Gastrocnemius medialis (tissue), 4 donors: ENCODE results near the gene KIAA2012. TPM values are rescaled to one million over a fixed set of nuclear protein-coding genes. Genes with fewer than 3 reads are reported as not detected.
A peak's percentile ranks its signal among the peaks of the same experiment; 100 is the strongest.

Experiments used
- ATAC-seq, 2 donors: fragments of 150-250 bp; one replicate each; pipeline ENCODE4 v1.9.1; 2016
- DNase-seq, 2 donors: peaks; one replicate each; pipeline ENCODE4 v3.0.0-alpha.2; 2019
- H3K27ac ChIP-seq, 4 donors: fragments of 200-600 bp; sonication (generic); 1 replicate in 1 of 4; 2 replicates in 3 of 4; pipeline ENCODE4 v1.5.1; 2016 to 2018; ENCODE audit warnings: mild to moderate bottlenecking in 2 of 4, moderate library complexity in 1 of 4
- H3K27me3 ChIP-seq, 3 donors: fragments of 200-600 bp; sonication (generic) in 2 of 3; 1 replicate in 1 of 3; 2 replicates in 2 of 3; pipeline versions ENCODE4 v1.5.1 to v1.6.0; 2016 to 2019; ENCODE audit warnings: mild to moderate bottlenecking in 1 of 3, moderate library complexity in 1 of 3
- H3K36me3 ChIP-seq, 2 donors: fragments of 200-600 bp; sonication (generic) in 1 of 2; one replicate each; pipeline ENCODE4 v1.5.1; 2017 to 2018
- H3K4me1 ChIP-seq, 2 donors: fragments of 200-600 bp; sonication (generic) in 1 of 2; one replicate each; pipeline ENCODE4 v1.5.1; 2016 to 2017; ENCODE audit warnings: mild to moderate bottlenecking in 2 of 2
- H3K4me3 ChIP-seq, 4 donors: fragments of 200-600 bp; sonication (generic) in 3 of 4; 1 replicate in 1 of 4; 2 replicates in 3 of 4; pipeline ENCODE4 v1.5.1; 2016 to 2019; ENCODE audit warnings: mild to moderate bottlenecking in 2 of 4
- H3K9me3 ChIP-seq, 3 donors: fragments of 200-600 bp; sonication (generic) in 2 of 3; 1 replicate in 1 of 3; 2 replicates in 2 of 3; pipeline ENCODE4 v1.5.1; 2016 to 2019
- CTCF ChIP-seq, 5 experiments: fragments of 450-650 bp in 3 of 5; fragments of 200-600 bp in 2 of 5; sonication (generic) in 2 of 5; IDR thresholded peaks in 4 of 5; conservative IDR thresholded peaks in 1 of 5; 1 replicate in 4 of 5; 2 replicates in 1 of 5; pipeline ENCODE4 v1.5.1; 2016 to 2019; ENCODE audit warnings: antibody characterized with exemption in 5 of 5, mild to moderate bottlenecking in 3 of 5, moderate library complexity in 3 of 5
- POLR2A ChIP-seq, 2 donors: fragments of 450-650 bp; IDR thresholded peaks; one replicate each; pipeline ENCODE4 v1.6.1; 2017; ENCODE audit warnings: antibody characterized with exemption in 2 of 2, mild to moderate bottlenecking in 2 of 2, moderate library complexity in 2 of 2
- in situ Hi-C, 4 donors: fragments of 200-750 bp; cut with MboI; loops; one replicate each; pipeline versions ENCODE4 v1.15.0 to v1.8.0; 2017; ENCODE audit warnings: low sequenced_read_pairs in 4 of 4
- intact Hi-C: fragments of 100-400 bp; cut with DNase I; formaldehyde crosslinking; loops from one replicate; pipeline ENCODE4 v1.15.1; 2023; ENCODE audit warnings: low total_unique reads
- total RNA-seq, 4 donors: library from RNA; depleted of rRNA; stranded (reverse); fragments of >200 nt; gene quantifications; one replicate each; pipeline versions ENCODE4 v1.1.0 to v1.2.3, GENCODE V29; 2016

The KIAA2012 gene
- total RNA-seq, 4 donors from 2014 or later = not detected

GRCh38 chr2:202030691-202031090, 42.4 kb upstream of the KIAA2012 start:
- in situ Hi-C loops = loop anchor here in 1 of 4 donors (10.0 kb wide), 1 partner anchor 146 kb away; no protein-coding TSS in a partner anchor
- H3K27ac ChIP-seq = peak overlapping the region; percentile 98 to 100 (median 99)

GRCh38 chr2:202031246-202031951, 41.7 kb upstream of the KIAA2012 start:
- intact Hi-C loops = loop anchor here (5.0 to 10.0 kb wide), 5 partner anchors 99 to 983 kb away; partner anchors contain the start of genes ALS2, NBEAL1 and NOP58
- ATAC-seq = no peak
- no peaks in the 10 kb centered on the region for H3K27me3 ChIP-seq
- in situ Hi-C loops = loop anchor here in 1 of 4 donors (10.0 kb wide), 1 partner anchor 147 kb away; no protein-coding TSS in a partner anchor
- peaks cover 22 to 37% of the 10 kb centered on the region in 2 donors for H3K4me1 ChIP-seq
- no peaks in the 10 kb centered on the region for H3K9me3 ChIP-seq
- H3K27ac ChIP-seq = peak overlapping the region; percentile 98 to 100 (median 99)
- TF ChIP-seq CTCF (IDR thresholded peaks at IDR 0.05 in 4 of 5, conservative IDR thresholded peaks at IDR 0.05 in 1 of 5) = no peak
- TF ChIP-seq POLR2A (IDR thresholded peaks at IDR 0.05) = no peak
- H3K36me3 ChIP-seq = no peaks in the 10 kb centered on the region
- peak overlapping the region in 1 of 4 donors; percentile 97 for H3K4me3 ChIP-seq
- DNase-seq = no peak

More at GRCh38 chr2:202030691-202031090, 42.4 kb upstream of the KIAA2012 start:
- H3K4me3 ChIP-seq = no peak overlapping the region
- no peak for DNase-seq
- H3K27me3 ChIP-seq = no peaks in the 10 kb centered on the region
- intact Hi-C loops = loop anchor here (5.0 to 10.0 kb wide), 5 partner anchors 98 to 984 kb away; partner anchors contain the start of genes ALS2, NBEAL1 and NOP58
- TF ChIP-seq POLR2A (IDR thresholded peaks at IDR 0.05) = no peak
- TF ChIP-seq CTCF (IDR thresholded peaks at IDR 0.05 in 4 of 5, conservative IDR thresholded peaks at IDR 0.05 in 1 of 5) = no peak
- H3K36me3 ChIP-seq = no peaks in the 10 kb centered on the region
- ATAC-seq = no peak
- no peaks in the 10 kb centered on the region for H3K9me3 ChIP-seq
- H3K4me1 ChIP-seq = peaks cover 21 to 29% of the 10 kb centered on the region in 2 donors

GRCh38 chr2:202032846-202033316, 40.2 kb upstream of the KIAA2012 start:
- H3K9me3 ChIP-seq = no peaks in the 10 kb centered on the region
- H3K27ac ChIP-seq = peak overlapping the region; percentile 98 to 100 (median 99)
- intact Hi-C loops = loop anchor here (5.0 to 10.0 kb wide), 5 partner anchors 101 to 982 kb away; partner anchors contain the start of genes ALS2, NBEAL1 and NOP58
- no peaks in the 10 kb centered on the region for H3K36me3 ChIP-seq
- peaks cover 26 to 39% of the 10 kb centered on the region in 2 donors for H3K4me1 ChIP-seq
- H3K4me3 ChIP-seq = peak overlapping the region; percentile 76 to 97 (median 92)
- in situ Hi-C loops = loop anchor here in 1 of 4 donors (10.0 kb wide), 1 partner anchor 148 kb away; no protein-coding TSS in a partner anchor
- DNase-seq (peak; percentile 67 to 79), ATAC-seq (peak; percentile 52 to 57)
- H3K27me3 ChIP-seq = no peaks in the 10 kb centered on the region
- peak; percentile 33 to 68 for TF ChIP-seq POLR2A (IDR thresholded peaks at IDR 0.05)
- TF ChIP-seq CTCF (IDR thresholded peaks at IDR 0.05 in 4 of 5, conservative IDR thresholded peaks at IDR 0.05 in 1 of 5) = no peak

GRCh38 chr2:202033317-202034248, 39.5 kb upstream of the KIAA2012 start, which contains the start of gene FZD7:
FZD7 (plus strand) TSS chr2:202033855; CDS start chr2:202034648, 793 bp downstream.
- in situ Hi-C loops = loop anchor here in 1 of 4 donors (10.0 kb wide), 1 partner anchor 149 kb away; no protein-coding TSS in a partner anchor
- no peaks in the 10 kb centered on the region for H3K27me3 ChIP-seq
- TF ChIP-seq CTCF (IDR thresholded peaks at IDR 0.05 in 4 of 5, conservative IDR thresholded peaks at IDR 0.05 in 1 of 5) (peak in 3 of 5 experiments; percentile 14 to 44 (median 27)), POLR2A (IDR thresholded peaks at IDR 0.05) (peak; percentile 95 to 97)

More at GRCh38 chr2:202033317-202034248, 39.5 kb upstream of the KIAA2012 start, which contains the start of gene FZD7:
- Histone ChIP-seq H3K9me3 (no peaks in the 10 kb centered on the region), H3K36me3 (no peaks in the 10 kb centered on the region), H3K27ac (peak within 1 kb of the TSS; percentile 98 to 100 (median 99)), H3K4me3 (peak within 1 kb of the TSS; percentile 80 to 97 (median 92)), H3K4me1 (peaks cover 33 to 45% of the 10 kb centered on the region in 2 donors)
- intact Hi-C loops = loop anchor here (2.0 to 10.0 kb wide), 6 partner anchors 101 to 981 kb away; partner anchors contain the start of genes ALS2, NBEAL1 and NOP58
- peak; percentile 60 to 63 for ATAC-seq
- DNase-seq = peak; percentile 90 to 92
